SKM-1 treated with dmso at 0.1 percent for 144 hours (cell line): ENCODE measurements around the gene SRXN1.
"Not testable (repeated sequence)": the region's sequence is repeated elsewhere in the genome, so short reads cannot be mapped to it uniquely, and the experiment has no call there.

ENCODE experiments used
- DNase-seq: peaks from one replicate; lab custom pipeline; 2025; ENCODE audit not compliant: unreplicated experiment; lab: John Stamatoyannopoulos, UW

Gene SRXN1

GRCh38 chr20:655726-656624, 3.0 kb upstream of the SRXN1 start:
- DNase-seq, result no peak

- no peak for DNase-seq
Observed at GRCh38 chr20:654417-654750, 1.4 kb upstream of the SRXN1 start.

GRCh38 chr20:653590-654416, 803 bp upstream of the SRXN1 start:
- no peak for DNase-seq

GRCh38 chr20:652615-653109, 338 bp downstream of the SRXN1 start:
- no peak for DNase-seq

GRCh38 chr20:651713-652614, 1.0 kb downstream of the SRXN1 start:
- DNase-seq, result no peak

- DNase-seq, result no peak
Observed at GRCh38 chr20:650954-651353, 2.0 kb downstream of the SRXN1 start.

GRCh38 chr20:650281-650680, 2.7 kb downstream of the SRXN1 start:
- no peak for DNase-seq

- no peak for DNase-seq
Observed at GRCh38 chr20:647479-648019, 5.5 kb downstream of the SRXN1 start.

- DNase-seq, result no peak
Observed at GRCh38 chr20:646868-647233, 6.1 kb downstream of the SRXN1 start.

GRCh38 chr20:646107-646867, 6.7 kb downstream of the SRXN1 start:
- no peak for DNase-seq

- no peak for DNase-seq
Observed at GRCh38 chr20:645318-646106, 7.5 kb downstream of the SRXN1 start.

- DNase-seq, result no peak
Observed at GRCh38 chr20:644692-645317, 8.2 kb downstream of the SRXN1 start.

GRCh38 chr20:642398-643174, 10.4 kb downstream of the SRXN1 start:
- DNase-seq, result no peak

GRCh38 chr20:642013-642397, 11.0 kb downstream of the SRXN1 start:
- not testable (repeated sequence) for DNase-seq

GRCh38 chr20:641516-641875, 11.5 kb downstream of the SRXN1 start:
- DNase-seq, result no peak

- no peak for DNase-seq
Observed at GRCh38 chr20:640674-641515, 12.1 kb downstream of the SRXN1 start.

- DNase-seq, result no peak
Observed at GRCh38 chr20:638579-638978, 14.4 kb downstream of the SRXN1 start.
